ENCODE data around the gene NUP210L.

NUP210L gene

DNA sequence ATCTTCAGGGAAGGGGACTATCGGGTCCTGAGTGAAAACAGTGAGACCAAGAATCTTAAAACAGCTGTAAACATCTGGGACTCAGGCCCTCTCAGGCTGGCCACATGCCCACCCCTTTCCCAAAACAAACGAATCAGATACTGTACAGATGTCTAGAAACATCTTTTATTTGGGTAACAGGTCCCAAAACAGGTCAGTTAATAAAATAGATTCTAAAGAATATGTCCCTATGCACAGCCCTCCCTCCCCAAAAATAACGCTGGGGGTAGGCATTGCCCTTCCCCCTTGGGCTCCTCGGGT is 196.0 kb downstream of the NUP210L start:
- TF ChIP-seq BHLHE40 (IDR thresholded peaks at IDR 0.05; ENCODE audit: borderline replicate concordance): no peak
- no peak for TF ChIP-seq SUZ12 (IDR thresholded peaks at IDR 0.05)
- TF ChIP-seq FOXM1 (IDR thresholded peaks at IDR 0.05; ENCODE audit: borderline replicate concordance): no peak
- TF ChIP-seq, protein P1, sequence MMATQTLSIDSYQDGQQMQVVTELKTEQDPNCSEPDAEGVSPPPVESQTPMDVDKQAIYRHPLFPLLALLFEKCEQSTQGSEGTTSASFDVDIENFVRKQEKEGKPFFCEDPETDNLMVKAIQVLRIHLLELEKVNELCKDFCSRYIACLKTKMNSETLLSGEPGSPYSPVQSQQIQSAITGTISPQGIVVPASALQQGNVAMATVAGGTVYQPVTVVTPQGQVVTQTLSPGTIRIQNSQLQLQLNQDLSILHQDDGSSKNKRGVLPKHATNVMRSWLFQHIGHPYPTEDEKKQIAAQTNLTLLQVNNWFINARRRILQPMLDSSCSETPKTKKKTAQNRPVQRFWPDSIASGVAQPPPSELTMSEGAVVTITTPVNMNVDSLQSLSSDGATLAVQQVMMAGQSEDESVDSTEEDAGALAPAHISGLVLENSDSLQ (IDR thresholded peaks at IDR 0.05): no peak
- TF ChIP-seq NFRKB (IDR thresholded peaks at IDR 0.05): no peak
- no peak for TF ChIP-seq LEF1 (IDR thresholded peaks at IDR 0.05; ENCODE audit: borderline replicate concordance)
- no peak for TF ChIP-seq L3MBTL2 (conservative IDR thresholded peaks at IDR 0.05)
- no peak for TF ChIP-seq FOXK2 (IDR thresholded peaks at IDR 0.05)
- no peak for TF ChIP-seq FOXA1 (IDR thresholded peaks at IDR 0.05)
- no peak for TF ChIP-seq ELF4 (IDR thresholded peaks at IDR 0.05)
- CTCF ChIA-PET: interaction anchor here (0.8 kb wide), 1 partner anchor 9 kb away, joined by 3 read pairs; the partner anchor contains the start of gene CREB3L4

DNA sequence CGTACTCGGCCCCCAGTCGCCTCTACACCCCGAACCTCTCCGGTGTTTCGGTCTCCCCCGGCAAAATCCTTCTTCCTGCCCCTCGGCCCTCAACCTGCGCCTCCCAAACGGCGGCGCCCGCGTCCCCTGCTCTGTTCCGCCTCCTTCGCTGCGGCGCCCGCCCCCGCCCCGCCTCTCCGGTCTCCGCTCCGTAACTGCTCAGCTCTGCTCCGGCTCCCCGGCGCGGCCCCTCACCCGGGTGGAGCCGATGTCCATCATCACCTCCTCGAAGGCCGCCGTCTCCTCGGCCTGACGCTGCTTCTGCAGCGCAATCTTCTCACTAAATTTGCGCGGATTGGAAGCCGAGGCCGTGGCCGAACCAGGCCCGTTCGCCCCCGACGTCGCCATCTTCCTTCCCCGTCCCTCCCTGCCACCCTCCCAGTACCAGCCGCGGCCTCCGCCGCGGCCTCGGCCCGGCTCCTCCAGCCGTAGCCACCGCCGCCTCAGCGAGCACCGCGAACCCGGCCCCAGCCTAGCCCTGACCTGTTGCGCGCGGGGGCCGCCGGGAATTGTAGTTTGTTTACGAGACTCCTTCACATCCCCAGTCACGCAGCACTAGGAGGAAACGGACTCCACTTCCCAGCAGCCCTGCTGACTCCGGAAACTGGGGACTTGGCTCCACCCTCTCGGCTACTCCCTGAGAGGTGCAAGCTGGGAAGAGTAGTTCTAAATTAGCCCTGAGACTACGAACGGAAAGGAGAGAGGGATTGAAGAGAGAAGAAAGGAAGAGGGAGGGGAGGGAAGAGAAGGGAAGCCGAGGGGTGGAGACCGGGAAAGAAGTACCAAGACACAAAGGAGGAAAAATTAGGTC is 196.5 kb downstream of the NUP210L start, which contains the start of gene CRTC2:
Gene CRTC2 (minus strand): TSS at position 502 of the 850 bp plus-strand sequence. CDS start 115 bp downstream, at position 387.
- TF ChIP-seq NFRKB (IDR thresholded peaks at IDR 0.05) (no peak), SUZ12 (IDR thresholded peaks at IDR 0.05) (no peak; the same call in none of the 2 replicates), ELF4 (IDR thresholded peaks at IDR 0.05) (peak; percentile 99), ARNT (IDR thresholded peaks at IDR 0.05) (no peak), BHLHE40 (IDR thresholded peaks at IDR 0.05; ENCODE audit: borderline replicate concordance) (no peak), L3MBTL2 (conservative IDR thresholded peaks at IDR 0.05) (peak; percentile 72), ZNF384 (IDR thresholded peaks at IDR 0.05) (no peak)
- TF ChIP-seq, protein P1 (IDR thresholded peaks at IDR 0.05): no peak; the same call in 1 of the 2 replicates
- DNase-seq (ENCODE audit: extremely low spot score): peak; percentile 97
- CTCF ChIA-PET: interaction anchor here (0.8 to 1.1 kb wide), 2 partner anchors 9 to 12 kb away, joined by 3 read pairs; partner anchors contain the start of genes CREB3L4 and DENND4B
- POLR2A ChIA-PET: interaction anchor here (0.6 to 7.7 kb wide), 8 partner anchors 9 to 35 kb away, joined by 3 to 74 read pairs (median 4); partner anchors contain the start of genes CREB3L4, DENND4B, GATAD2B and JTB

More for the DNA sequence above, 196.0 kb downstream of the NUP210L start:
- no peak for DNase-seq (ENCODE audit: extremely low spot score)
- POLR2A ChIA-PET: interaction anchor here (1.5 to 7.7 kb wide), 4 partner anchors 8 to 32 kb away, joined by 4 to 74 read pairs (median 25); partner anchors contain the start of genes CREB3L4, DENND4B and JTB

DNA sequence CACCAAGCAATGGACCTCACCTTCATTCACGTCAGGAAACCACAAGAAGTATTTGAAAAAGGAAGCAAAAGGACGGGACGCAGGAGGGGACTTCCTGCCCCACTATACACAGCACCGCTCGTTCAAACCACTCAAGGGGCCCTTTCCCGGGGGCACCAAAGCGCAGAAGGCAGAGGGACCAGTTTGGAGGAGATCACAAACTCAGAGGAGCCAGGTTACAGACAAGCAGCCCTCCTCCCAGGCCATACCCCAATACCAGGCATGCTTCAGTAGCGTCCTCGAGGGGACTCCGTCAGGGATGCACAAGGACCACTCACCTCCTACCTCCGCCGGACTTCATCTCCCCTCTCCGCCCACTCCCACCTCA is 197.1 kb downstream of the NUP210L start:
- DNase-seq (ENCODE audit: extremely low spot score): no peak
- POLR2A ChIA-PET: interaction anchor here (0.6 to 7.7 kb wide), 8 partner anchors 9 to 35 kb away, joined by 3 to 74 read pairs (median 4); partner anchors contain the start of genes CREB3L4, DENND4B, GATAD2B and JTB
- TF ChIP-seq, protein P1 (IDR thresholded peaks at IDR 0.05): no peak
- TF ChIP-seq FOXK2 (IDR thresholded peaks at IDR 0.05): no peak
- TF ChIP-seq NFRKB (IDR thresholded peaks at IDR 0.05): no peak
- no peak for TF ChIP-seq HDGF (IDR thresholded peaks at IDR 0.05; ENCODE audit: borderline replicate concordance)
- no peak for TF ChIP-seq LEF1 (IDR thresholded peaks at IDR 0.05; ENCODE audit: borderline replicate concordance)
- no peak for TF ChIP-seq SUZ12 (IDR thresholded peaks at IDR 0.05)
- no peak for TF ChIP-seq TARDBP (IDR thresholded peaks at IDR 0.05)
- TF ChIP-seq ELF4 (IDR thresholded peaks at IDR 0.05): no peak
- no peak for TF ChIP-seq L3MBTL2 (conservative IDR thresholded peaks at IDR 0.05)
- no peak for TF ChIP-seq SP1 (IDR thresholded peaks at IDR 0.05)
- no peak for TF ChIP-seq BHLHE40 (IDR thresholded peaks at IDR 0.05; ENCODE audit: borderline replicate concordance)
- CTCF ChIA-PET: interaction anchor here (0.6 to 1.1 kb wide), 2 partner anchors 11 to 35 kb away, joined by 3 to 4 read pairs; partner anchors contain the start of gene DENND4B

DNA sequence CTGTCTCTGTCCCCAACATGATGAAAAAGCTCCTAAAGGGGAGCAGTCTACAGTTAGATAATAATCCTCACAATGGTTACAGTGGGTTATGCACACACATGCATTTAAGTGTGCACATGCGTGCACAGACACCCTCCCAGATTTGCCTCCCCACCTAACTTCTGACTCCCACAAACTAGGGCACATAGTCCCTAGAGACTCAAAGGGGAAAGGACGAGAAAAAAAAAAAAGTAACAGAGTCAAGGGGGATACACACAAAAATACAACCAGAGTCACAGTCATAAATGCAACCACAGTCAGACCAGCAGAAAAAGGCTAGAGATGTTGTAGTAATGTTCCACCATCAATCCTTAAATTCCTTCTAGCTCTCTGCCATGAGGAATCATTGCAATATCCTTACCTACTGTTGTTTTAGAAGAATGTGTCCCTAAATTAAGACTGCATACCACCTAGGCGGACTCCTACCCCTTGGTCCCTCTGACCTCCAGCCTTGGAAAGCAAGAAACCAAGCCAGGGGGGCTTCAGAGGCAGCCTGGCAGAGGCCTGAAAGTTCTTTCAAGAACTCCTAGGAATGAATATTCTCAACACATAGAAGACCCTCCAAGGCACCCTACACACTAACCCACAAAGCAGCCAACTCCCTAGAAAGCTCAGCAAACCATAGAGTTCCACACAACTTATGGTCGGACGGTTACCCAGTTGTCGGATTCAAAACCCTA is 197.7 kb downstream of the NUP210L start:
- POLR2A ChIA-PET: interaction anchor here (0.6 to 7.7 kb wide), 7 partner anchors 10 to 34 kb away, joined by 3 to 74 read pairs (median 14); partner anchors contain the start of genes CREB3L4, DENND4B, JTB and RPS27
- DNase-seq (ENCODE audit: extremely low spot score): no peak
- no peak for TF ChIP-seq ARNT (IDR thresholded peaks at IDR 0.05)
- TF ChIP-seq, protein P1 (IDR thresholded peaks at IDR 0.05): no peak
- no peak for TF ChIP-seq TARDBP (IDR thresholded peaks at IDR 0.05)
- no peak for TF ChIP-seq BHLHE40 (IDR thresholded peaks at IDR 0.05; ENCODE audit: borderline replicate concordance)
- no peak for TF ChIP-seq NFRKB (IDR thresholded peaks at IDR 0.05)
- no peak for TF ChIP-seq SP1 (IDR thresholded peaks at IDR 0.05)
- TF ChIP-seq ZNF384 (IDR thresholded peaks at IDR 0.05): no peak
- CTCF ChIA-PET: interaction anchor here (0.6 to 1.2 kb wide), 3 partner anchors 10 to 34 kb away, joined by 3 to 4 read pairs (median 4); partner anchors contain the start of gene DENND4B

DNA sequence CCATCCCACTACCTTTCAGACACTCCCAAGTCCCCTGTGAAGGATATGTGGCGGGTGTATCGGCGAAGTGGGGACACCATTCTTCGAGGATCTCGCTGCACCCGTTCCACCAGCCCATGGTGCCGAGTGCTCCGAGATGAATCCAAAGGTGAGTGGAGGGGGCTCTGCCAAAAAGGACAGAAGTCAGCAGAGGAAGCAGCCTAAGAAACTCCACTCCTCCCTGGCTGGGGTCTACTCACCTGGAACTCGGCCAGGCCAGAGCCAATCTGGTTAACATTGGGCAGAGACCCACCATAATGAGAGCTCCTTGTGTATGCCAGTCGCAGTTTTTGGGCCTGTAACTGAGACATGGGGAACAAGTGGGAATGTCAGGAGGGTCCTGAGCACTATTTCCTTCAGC is 200.0 kb downstream of the NUP210L start:
- POLR2A ChIA-PET: interaction anchor here (2.2 to 7.7 kb wide), 3 partner anchors 8 to 12 kb away, joined by 14 to 74 read pairs (median 16); partner anchors contain the start of genes CREB3L4, DENND4B and SLC39A1
- no peak for DNase-seq (ENCODE audit: extremely low spot score)

More for the DNA sequence above, 200.0 kb downstream of the NUP210L start:
- CTCF ChIA-PET: no interaction called here
- TF ChIP-seq NFRKB (IDR thresholded peaks at IDR 0.05) (no peak), FOXM1 (IDR thresholded peaks at IDR 0.05; ENCODE audit: borderline replicate concordance) (no peak), FOXA1 (IDR thresholded peaks at IDR 0.05) (no peak)

All from HEK293T (cell line).